Activated T-cell treated with anti-CD3 and anti-CD28 coated beads for 48 hours (primary cell): Measurements from ENCODE around the gene BET1L.
"Not testable (repeated sequence)": the region's sequence is repeated elsewhere in the genome, so short reads cannot be mapped to it uniquely, and the experiment has no call there.

Source experiments
- DNase-seq: peaks from one replicate; pipeline ENCODE4 v3.0.0-alpha.2; 2020; ENCODE audit warnings: low read depth

BET1L gene, protein sequence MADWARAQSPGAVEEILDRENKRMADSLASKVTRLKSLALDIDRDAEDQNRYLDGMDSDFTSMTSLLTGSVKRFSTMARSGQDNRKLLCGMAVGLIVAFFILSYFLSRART

DNA sequence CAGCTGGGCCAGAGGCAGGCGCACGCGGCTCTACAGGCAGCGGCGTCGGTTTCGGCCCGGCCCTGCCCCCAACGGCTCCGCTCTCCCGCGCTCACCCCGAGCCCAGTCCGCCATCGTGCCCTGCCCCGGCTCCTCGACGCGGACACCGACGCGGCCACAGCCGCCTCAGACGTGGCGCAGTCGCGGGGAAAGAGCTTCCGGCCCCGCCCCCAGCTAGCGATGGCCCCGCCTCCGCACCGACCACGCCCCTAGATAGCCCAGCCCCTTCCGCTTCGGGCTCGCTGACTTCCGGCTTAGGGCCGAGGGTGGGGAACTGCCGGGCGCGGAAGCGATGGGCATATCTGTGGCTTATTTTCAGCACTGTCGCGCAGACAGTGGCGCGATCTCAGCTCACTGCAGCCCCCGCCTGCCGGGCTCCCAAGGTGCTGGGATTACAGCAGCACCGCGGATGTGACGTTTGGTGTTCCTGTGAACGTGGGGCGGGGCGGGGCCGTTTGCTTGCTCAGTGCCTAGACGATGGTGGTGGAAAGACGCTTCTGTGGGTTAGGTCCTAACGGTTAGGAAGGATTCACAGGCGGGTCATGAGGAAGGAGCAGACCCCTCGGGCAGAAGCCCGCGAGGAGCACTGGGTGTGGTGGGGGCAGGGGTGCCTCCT, at the start of gene BET1L, which contains the start of gene RIC8A:
TSS of gene BET1L (minus strand) at position 192 of the 655 bp plus-strand sequence. CDS start at position 114, 78 bp downstream.
TSS of gene RIC8A (plus strand) at position 501 of the 655 bp plus-strand sequence. CDS start 1,147 bp downstream, outside the sequence.
- peak; percentile 93 for DNase-seq

DNA sequence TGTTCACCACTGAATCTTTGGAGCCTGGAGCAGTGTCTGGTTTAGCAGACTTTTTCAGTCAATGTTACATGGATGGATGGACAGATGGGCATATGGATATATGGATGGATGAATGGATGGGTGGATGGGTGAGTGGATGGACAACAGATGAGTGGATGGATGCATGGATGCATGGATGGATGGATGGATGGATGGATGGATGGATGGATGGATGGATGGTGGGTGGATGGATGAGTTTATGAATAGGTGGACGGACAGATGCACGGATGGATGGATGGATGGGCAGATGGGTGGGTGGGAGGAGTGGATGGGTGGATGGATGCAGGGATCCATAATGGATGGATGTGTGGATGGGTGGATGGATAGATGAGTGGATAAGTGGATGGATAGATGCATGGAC, 48.6 kb upstream of the BET1L start:
- DNase-seq, result no peak

DNA sequence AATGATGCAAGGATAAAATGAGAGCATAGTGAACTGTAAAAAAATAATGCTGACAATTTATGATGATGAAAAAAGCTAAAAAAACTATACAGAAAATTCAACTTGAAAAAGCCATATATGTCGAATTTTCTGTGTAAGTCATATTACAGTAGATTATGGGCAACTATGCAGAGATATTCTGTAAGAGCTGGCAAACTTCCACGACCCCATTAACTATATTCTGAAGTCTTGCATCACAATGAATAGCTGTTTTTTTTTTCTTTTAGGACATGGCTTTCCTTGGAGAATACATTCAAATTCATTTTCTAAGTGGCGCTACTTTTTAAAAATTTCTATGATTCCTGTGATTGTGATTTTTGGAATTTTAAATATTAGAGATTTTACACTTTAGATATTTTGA, 48.0 kb upstream of the BET1L start:
- no peak for DNase-seq

DNA sequence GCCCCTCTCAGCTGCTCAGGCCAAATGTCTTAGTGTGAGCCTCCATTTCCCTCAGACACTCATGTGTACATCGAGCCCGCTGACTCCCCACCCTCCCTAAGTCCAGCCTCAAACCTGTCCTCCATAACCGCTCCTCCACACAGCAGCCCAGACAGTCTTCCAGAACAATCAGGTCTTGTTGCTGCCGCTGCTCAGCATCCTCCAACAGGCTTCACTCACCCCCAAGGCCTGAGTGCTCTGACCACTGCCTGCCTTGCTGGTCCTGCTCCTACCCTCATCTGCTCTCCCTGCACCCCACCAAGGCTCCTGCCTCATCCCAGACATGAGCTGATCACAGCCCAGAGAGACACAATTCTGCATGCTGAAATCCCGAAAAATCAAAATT, 46.7 kb upstream of the BET1L start:
- no peak for DNase-seq

DNA sequence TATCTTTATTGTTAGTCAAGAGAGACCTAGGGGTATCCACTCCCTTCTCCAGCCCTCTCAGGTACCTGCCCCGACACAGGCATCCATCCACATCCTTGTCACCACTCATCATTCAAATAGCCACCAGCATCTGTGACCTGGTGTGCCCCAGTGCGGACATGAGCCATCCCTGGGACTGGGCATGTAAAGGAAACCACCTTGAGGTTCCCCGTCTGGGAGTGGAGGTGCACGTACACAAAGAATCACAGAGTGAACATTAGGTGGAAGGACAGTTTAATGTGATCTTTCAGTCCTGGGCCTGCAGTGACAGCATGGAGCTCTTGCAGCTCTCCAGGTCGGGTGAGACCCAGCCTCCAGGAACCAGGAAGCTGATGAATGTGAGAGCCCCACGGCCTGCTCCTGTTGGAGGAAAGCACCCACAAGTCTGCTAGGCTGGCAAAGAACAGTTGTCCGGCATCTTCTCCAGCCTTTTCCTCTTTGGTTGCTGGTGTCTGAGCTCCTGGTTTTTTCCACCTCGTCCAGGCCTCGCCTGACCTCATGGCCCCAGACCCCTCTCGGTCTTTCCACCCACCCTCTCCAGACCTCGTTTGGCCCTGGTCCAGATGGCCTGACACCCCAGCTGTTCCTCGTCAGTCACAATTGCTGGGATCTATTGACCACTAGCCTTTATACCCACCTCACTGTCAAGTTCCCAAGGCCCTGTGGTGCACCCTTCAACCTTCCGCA, 46.1 kb upstream of the BET1L start:
- no peak for DNase-seq

DNA sequence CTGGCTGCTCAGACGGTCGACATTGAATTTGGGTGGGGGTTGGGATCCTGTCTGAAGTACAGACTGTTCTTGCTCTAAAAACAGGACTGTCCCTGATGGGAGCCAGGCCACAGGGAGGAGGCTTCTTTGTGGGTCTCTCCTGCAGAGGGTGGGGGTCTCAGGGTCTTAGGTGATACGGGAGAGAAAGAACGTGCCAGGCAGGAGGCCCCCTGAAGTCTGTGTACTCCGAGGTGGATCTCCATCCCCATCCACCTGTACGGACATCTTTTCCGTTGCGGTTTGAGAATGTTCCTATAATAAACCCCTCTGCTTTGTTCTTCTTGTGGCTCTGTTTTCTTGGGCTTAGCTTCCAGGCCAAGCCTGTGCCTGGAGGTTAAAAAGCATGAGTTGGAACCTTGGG, 45.5 kb upstream of the BET1L start:
- no peak for DNase-seq

DNA sequence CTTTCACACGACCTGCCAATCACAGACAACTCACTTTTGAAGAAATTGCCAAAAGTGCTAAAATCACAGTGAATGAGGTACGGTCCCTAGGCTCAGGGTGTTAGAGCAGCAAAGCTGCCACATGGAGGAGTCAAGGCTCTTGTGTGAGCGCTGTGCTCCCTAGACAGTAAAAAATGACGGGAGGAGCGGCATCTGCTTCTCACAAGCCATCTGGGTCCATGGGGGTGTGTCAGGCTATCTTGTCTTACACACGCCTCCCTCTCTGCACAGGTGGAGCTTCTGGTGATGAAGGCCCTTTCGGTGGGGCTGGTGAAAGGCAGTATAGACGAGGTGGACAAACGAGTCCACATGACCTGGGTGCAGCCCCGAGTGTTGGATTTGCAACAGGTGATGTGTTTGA, 44.4 kb upstream of the BET1L start:
- DNase-seq, result no peak

DNA sequence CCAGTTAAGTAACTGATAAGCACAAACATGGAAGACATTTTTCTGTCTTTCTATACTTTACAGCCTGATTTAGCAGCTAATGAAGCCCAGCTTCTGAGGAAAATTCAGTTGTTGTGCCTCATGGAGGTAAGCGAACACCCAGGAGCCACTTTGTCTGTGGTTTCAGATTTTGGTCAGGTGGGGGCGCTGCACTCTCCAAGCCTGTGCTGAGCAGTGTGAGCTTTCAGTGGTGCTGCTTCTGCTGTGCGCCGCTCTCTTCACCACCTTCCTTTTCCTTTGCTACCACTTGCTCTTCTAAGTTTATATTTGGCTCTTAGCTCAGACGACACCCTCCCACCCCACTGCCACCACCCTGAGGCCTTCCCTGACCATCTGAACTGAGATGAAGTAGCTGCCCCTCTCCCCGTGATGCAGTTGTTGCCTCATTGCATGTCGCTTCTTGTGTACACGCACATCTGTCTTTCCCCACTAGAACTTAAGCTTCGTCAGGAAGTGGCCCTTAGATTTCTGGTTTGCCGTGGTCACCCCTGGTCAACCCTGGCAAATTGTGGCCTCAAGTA, 43.6 kb upstream of the BET1L start:
- peak; percentile 70 for DNase-seq

DNA sequence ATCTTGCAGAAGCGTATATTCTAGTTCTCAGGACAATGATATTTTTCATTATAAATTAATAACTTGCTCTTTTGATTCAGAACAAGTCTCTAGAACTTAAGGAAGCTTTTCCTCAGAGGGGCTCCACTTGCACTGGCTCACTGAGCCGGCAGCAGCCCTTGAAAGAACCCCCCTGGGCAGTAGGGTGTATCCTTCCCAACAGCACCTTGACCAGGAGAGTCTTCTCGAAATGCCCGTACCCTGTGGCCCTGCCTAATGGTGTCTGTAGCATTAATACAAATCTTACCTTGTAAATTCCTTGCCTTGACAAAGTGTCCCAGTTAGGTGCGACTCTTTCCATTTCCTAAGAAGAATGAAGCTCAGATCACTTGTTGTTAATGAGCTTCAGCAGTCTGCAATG, 43.1 kb upstream of the BET1L start:
- no peak for DNase-seq

DNA sequence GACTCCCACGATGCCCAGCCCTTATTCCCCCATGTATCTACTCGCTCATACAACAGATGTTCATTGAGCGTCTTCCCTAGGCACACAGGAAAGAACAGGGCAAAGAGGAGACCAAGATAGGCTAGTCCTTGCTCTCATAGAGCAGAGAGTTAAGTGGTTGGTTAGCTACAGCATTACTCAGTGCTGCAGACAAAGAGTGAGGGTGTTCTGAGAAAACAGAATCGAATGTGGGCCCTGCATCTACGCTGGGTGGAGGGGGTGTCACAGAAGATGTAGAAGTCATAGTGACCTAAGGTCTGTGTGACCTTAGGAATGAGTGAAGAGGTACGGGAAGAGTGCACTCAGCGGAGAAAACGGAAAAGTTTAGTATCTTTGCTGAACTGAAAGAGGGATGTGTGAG, 41.9 kb upstream of the BET1L start:
- no peak for DNase-seq

DNA sequence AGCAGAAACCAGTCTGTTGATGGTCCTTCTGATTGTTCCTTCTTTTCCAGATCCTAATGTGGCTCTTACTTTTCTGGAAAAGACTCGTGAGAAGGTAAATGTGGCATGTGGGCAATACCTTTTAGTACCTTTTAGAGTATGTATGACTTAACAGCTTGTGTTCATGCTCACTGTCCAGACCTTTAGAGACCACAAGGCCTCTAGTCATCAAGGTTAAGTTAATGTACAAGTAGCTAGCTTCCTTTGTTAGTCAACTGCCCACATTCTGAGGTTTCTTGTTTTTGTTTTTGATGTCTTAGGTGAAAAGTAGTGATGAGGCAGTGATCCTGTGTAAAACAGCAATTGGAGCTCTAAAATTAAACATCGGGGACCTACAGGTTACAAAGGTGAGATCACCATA, 37.2 kb upstream of the BET1L start:
- DNase-seq, result no peak

DNA sequence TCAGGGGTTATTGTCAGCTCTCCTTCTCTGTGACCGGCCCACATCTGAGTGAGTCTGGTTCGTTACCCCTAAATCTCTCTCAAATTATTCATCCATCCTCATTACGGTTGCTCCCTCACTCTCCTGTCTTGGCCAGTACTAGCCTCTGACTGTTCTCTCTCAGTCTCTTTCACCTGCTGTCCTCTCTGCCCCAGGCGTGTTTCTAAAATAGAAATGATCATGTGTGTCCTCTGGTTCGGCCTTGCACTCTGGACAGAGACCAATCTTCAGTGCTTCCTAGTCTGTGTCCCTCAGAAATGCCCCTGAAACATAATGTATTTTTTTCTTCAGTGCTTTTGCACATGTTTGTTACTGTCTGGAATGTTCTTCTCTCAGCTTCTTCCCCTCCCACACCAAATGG, 34.4 kb upstream of the BET1L start:
- no peak for DNase-seq

DNA sequence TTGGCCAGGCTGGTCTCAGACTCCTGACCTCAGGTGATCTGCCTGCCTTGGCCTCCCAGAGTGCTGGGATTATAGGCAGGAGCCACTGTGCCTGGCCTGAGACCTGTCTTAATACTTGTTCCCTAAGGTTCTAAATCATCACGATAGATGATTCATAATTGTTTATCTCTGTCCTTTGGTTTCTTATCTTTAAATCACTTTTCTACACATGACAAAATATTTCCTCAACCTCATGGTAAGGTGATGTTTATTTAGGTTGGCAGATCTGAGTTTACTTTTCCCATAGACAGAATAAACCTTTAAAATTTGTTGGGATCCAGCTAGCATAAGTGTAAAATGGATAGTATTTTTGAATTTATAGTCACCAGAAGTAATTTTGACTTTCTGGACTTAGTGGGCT, 33.1 kb upstream of the BET1L start:
- DNase-seq, result no peak

DNA sequence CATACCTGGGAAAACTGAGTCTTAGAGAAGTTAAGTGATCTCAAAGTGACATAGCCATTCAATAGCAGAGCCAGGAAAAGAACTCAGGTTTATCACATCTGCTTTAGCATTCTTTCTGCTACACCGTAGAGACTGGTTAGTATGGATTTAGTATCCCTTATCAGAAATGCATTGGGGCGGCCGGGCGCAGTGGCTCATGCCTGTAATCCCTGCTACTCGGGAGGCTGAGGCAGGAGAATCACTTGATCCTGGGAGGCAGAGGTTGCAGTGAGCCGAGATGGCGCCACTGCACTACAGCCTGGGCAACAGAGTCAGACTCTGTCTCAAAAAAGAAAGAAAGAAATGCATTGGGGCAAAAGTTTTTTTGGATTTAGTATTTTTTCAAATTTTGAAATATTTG, 31.1 kb upstream of the BET1L start:
- not testable (repeated sequence) for DNase-seq

DNA sequence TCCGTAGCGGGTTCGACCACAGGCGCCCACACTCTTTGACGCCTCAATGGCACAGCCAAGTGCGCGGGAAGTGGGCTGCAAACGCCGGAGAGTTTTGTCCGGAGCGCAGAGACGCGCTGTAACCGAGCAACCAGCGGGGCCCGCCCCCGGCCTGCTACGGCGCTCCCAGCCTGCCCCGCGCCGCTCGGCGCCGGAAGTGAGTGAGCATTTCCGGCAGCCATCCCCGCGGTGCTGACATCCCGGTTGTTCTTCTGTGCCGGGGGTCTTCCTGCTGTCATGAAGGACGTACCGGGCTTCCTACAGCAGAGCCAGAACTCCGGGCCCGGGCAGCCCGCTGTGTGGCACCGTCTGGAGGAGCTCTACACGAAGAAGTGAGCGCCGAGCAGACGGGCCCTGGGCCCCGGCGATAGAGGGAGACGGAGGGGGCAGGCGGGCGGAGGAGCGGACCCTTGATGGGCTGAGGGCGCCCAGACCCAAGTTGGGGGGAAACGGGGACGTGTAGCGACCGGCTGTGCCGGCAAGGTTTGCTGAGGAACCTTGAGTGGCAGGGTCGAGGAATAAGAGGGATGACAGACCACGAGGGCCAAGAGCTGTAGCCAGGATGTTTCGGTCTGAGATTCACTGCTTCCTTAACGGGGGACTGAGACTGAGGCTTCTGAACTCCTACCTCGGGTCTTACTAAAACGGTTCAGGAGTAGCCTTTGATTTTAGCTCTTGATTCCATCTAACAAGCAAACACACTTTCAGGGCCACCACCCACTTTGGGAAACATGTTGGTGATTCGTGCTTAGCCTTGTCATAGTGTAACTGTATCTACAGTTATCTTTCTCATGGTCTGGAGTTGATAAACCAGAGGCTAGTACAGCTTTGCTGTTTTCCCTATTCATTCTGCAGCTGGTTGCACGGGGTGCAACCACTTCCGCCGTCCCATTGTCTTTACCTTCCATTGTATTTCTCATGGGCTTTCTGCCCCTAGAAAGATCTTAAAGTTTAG, 29.9 kb upstream of the BET1L start, which contains the start of gene PSMD13:
TSS of gene PSMD13 (plus strand) at position 203 of the 994 bp plus-strand sequence. CDS start at position 277, 74 bp downstream.
- DNase-seq, result peak; percentile 91

DNA sequence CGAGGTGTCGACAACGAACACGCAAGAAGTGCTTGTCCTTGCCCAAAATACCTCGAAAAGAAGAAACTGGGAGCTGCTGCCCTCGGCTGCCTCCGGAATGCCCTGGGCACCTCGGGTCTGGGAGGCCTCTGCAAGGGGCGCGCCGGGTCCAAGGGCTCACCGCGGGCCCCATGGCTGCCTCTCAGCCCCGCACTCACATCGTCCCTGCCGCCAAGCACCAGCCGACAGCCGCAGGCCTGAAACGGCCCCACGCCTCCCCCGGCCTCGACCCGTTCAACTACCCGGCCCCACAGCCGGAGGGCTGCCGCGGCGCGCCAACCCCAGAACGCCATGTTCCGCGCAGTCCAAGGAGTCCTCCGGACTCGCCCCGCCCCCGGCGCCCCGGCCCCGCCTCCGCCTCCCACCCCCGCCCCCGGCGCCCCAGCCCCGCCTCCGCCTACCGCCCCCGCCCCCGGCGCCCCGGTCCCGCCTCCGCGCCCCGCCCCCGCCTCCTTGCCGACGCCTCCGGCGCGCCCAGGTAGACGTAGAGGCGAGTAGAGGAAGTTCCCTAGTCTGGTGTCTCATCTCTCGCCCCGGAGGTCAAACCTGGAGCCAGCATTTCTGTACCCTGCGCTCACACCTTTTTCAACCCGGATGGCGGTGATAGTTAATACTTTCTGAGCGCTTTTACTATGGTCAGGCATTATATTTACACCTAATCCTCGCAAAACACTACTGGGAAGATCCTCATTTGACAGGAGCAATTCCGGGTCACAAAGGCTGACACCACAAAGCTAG, 29.0 kb upstream of the BET1L start, which contains the start of gene SIRT3:
TSS of gene SIRT3 (minus strand) at position 346 of the 777 bp plus-strand sequence. CDS start at position 332, 14 bp downstream.
- DNase-seq, result peak; percentile 71

DNA sequence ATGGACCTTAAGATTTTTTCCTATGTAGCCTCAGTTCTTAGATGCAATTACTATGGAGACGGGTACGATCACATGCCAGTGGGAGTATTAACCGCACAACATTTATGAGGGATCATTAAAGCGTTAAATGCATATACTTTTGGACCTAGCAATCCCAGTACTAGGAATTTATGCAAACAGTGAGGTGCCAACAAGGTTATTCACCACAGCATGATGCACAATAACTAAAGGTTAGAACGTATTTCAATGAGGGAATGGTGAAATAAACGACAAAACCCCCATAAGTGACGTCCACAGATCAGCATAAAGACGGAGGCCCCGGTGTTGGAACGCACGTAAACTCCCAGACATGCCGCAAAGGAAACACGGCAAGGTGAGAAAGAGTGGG, 28.4 kb upstream of the BET1L start:
- DNase-seq, result no peak

DNA sequence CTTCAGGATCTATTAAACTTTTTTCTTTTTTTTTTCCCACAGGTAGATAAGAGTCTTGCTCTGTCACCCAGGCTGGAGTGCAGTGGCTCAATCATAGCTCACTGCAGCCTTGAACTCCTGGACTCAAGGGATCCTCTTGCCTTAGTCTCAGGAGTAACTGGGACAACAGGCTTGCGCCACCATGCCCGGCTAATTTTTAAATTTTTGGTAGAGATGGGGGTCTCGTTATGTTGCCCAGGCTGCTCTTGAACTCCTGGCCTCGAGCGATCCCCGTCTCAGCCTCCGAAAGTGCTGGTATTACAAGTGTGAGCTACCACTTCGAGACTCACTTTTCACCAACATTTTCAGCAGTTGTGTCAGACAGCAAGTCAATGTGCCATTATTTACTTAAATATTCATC, 28.0 kb upstream of the BET1L start:
- DNase-seq, result no peak

DNA sequence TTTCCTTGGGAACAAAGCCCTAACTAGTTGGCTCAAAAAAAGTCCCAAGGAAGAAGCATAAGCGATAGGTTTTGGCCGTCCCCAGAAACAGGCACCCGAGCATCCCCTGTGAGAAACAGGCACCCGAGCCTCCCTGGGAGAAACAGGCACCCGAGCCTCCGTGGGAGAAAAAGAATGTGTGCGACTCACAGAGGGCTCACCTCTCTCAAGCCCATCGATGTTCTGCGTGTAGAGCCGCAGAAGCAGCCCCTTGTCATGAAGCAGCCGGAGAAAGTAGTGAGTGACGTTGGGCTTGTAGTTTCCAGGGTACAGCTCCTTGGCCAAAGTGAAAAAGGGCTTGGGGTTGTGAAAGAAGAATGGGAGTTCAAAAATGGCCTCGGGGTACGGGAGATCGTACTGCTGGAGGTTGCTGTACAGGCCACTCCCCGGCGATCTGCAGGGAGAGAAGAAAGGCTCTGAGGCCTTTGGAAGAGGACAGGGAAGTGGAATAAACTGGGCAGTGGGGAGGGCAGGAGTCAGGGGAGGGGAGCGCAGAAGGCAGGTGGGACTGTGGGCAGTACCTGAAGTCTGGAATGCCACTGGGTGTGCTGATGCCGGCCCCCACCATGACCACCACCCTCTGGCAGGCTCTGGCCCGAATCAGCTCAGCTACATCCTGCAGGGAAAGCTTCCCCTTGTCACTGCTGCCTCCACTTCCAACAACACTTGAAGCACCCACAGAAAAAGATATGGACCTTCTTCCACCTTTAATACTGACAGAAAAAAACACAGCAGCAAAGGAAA, 25.8 kb upstream of the BET1L start:
- no peak for DNase-seq

DNA sequence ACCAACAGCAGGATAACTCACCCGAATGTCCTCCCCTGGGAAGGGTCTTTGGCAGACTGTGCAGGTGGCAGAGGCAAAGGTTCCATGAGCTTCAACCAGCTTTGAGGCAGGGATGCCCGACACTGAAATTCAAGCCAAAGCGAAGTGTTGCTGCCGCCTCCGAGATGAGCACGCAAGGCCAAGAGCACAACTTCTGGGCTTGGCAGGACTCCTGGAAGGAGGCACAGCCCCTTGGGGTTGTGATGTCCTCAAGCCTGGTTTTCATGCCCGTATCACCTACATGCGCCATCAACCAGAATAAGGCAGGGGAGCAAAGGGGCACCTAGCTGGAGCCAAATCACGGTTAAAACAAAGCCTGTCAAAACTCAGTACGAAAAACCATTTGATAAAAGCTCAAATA, 23.2 kb upstream of the BET1L start:
- no peak for DNase-seq
